Osteoblast (primary cell): ENCODE measurements around the gene SH2D2A. TPM values are rescaled to one million over a fixed set of nuclear protein-coding genes. Genes with fewer than 3 reads are reported as not detected.

Experiments used
- DNase-seq: peaks from one replicate; pipeline ENCODE4 v3.0.0; 2011; ENCODE audit warnings: low spot score, mixed read lengths; ENCODE audit not compliant: insufficient read length; ENCODE audit errors: missing footprints
- H2AFZ ChIP-seq: 2 replicates; pipeline ENCODE4 v1.6.0; 2011; ENCODE audit warnings: mild to moderate bottlenecking, low read length
- H3K27ac ChIP-seq: 2 replicates; pipeline ENCODE4 v1.5.1; 2011; ENCODE audit warnings: mild to moderate bottlenecking, low read depth, low read length, moderate library complexity
- H3K27me3 ChIP-seq: 2 replicates; pipeline ENCODE4 v1.6.0; 2012; ENCODE audit warnings: mild to moderate bottlenecking, control low read depth, inconsistent platforms, low read length, moderate library complexity; ENCODE audit not compliant: insufficient read depth
- H3K36me3 ChIP-seq: 2 replicates; pipeline ENCODE4 v1.5.1; 2011; ENCODE audit warnings: mild to moderate bottlenecking, low read length, control low read depth, moderate library complexity; ENCODE audit not compliant: insufficient read depth
- H3K4me1 ChIP-seq: 2 replicates; pipeline ENCODE4 v1.5.1; 2011; ENCODE audit warnings: mild to moderate bottlenecking, low read length, control low read depth, moderate library complexity; ENCODE audit not compliant: insufficient read depth
- H3K4me2 ChIP-seq: 2 replicates; pipeline ENCODE4 v1.6.0; 2011; ENCODE audit warnings: mild to moderate bottlenecking, low read length; ENCODE audit not compliant: insufficient read depth
- H3K4me3 ChIP-seq: fragments of 200-600 bp; sonication (generic); 3 replicates; pipeline ENCODE4 v1.5.1; 2012; ENCODE audit warnings: mild to moderate bottlenecking, low read length, inconsistent platforms; ENCODE audit not compliant: insufficient read depth
- H3K79me2 ChIP-seq: 2 replicates; pipeline ENCODE4 v1.6.0; 2012; ENCODE audit warnings: mild to moderate bottlenecking, low read length, control low read depth, inconsistent platforms; ENCODE audit not compliant: insufficient read depth
- H3K9me3 ChIP-seq: 2 replicates; pipeline ENCODE4 v1.5.1; 2011; ENCODE audit warnings: low read depth, low read length, control low read depth
- H4K20me1 ChIP-seq: 2 replicates; pipeline ENCODE4 v1.6.0; 2012; ENCODE audit warnings: mild to moderate bottlenecking, low read length, control low read depth; ENCODE audit not compliant: insufficient read depth
- total RNA-seq: library from RNA; depleted of rRNA; stranded (reverse); fragments of >200 nt; gene quantifications from 2 replicates; pipeline ENCODE4 v1.2.3, GENCODE V29; 2012
- TF ChIP-seq, protein P1 (sequence below): IDR thresholded peaks from 2 replicates; pipeline ENCODE4 v1.5.1; 2011; ENCODE audit warnings: mild to moderate bottlenecking, low read depth, low read length, moderate library complexity; ENCODE audit errors: extremely low read depth

Gene SH2D2A
- total RNA-seq, 1 donor: 0.36 TPM

DNA sequence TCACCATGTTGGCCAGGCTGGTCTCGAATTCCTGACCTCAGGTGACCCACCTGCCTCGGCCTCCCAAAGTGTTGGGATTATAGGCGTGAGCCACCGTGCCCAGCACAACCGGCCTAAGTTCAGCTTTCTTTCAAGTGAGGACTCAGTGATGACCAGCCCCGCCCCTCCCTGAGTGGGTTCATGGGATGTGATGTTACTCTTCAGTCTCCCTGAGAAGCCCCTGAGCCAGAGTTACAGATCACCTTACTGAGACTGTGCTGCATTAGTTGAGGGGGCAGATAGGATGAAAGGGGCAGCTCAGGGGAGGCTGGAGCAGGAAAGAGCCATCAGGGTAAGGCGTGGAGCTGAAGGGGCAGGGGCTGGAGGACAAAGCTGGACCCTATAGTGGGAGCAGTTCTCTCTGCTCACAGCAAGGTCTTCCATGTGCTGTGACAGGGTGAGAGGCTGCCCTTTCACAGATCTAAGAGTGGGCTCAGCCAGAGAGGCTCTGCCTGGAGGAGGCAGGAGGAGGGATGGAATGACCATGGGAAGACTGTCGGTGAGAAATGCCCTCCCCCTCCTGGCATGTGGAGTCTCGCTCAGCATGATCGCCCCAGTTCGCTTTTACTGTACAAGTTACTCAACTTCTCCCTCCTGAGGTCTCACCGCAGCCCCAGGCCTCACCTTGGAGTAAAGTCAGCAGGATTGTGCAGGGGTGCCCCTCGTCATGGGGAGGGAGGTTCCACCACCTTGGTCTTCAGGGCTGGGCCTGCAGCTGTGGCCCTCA lies 13.4 kb downstream of the SH2D2A start:
- peaks cover 28% of the 10 kb centered on the region for H3K4me1 ChIP-seq
- H3K4me2 ChIP-seq: no peak overlapping the region
- peaks cover 9% of the 10 kb centered on the region for H4K20me1 ChIP-seq
- no peak overlapping the region for H3K4me3 ChIP-seq
- TF ChIP-seq, protein P1, sequence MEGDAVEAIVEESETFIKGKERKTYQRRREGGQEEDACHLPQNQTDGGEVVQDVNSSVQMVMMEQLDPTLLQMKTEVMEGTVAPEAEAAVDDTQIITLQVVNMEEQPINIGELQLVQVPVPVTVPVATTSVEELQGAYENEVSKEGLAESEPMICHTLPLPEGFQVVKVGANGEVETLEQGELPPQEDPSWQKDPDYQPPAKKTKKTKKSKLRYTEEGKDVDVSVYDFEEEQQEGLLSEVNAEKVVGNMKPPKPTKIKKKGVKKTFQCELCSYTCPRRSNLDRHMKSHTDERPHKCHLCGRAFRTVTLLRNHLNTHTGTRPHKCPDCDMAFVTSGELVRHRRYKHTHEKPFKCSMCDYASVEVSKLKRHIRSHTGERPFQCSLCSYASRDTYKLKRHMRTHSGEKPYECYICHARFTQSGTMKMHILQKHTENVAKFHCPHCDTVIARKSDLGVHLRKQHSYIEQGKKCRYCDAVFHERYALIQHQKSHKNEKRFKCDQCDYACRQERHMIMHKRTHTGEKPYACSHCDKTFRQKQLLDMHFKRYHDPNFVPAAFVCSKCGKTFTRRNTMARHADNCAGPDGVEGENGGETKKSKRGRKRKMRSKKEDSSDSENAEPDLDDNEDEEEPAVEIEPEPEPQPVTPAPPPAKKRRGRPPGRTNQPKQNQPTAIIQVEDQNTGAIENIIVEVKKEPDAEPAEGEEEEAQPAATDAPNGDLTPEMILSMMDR: no peak
- H2AFZ ChIP-seq: no peak overlapping the region
- no peaks in the 10 kb centered on the region for H3K27me3 ChIP-seq
- peaks cover 23% of the 10 kb centered on the region for H3K36me3 ChIP-seq
- H3K27ac ChIP-seq: no peak overlapping the region
- H3K79me2 ChIP-seq: no peaks in the 10 kb centered on the region
- H3K9me3 ChIP-seq: no peaks in the 10 kb centered on the region
- DNase-seq: no peak

DNA sequence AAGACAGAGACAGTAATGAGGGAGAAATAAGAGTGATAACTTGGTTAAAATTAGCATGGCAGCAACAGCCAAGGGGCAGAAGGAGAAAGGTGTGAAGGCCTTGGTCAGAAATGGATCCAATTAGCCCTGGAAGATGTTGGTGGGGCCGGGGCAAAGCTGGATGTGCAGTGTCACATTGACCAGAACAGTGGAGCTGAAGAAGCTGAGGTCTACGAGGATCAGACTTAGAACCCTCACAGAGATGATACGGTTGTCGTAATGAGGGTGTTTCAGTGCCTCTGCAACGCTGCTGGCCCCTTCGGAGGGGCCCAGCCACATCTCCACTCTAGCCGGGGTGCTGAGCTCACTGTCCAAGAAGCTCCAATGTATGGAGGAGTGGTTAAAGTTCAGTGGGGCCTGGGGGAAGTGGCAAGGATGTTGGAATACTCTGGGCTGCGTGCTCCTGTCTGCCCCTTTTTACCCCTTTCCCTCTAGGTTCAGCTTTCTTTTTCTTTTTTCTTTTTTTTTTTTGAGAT lies 14.2 kb downstream of the SH2D2A start:
- Histone ChIP-seq H3K4me2 (no peak overlapping the region), H3K9me3 (no peaks in the 10 kb centered on the region), H4K20me1 (peaks cover 15% of the 10 kb centered on the region), H3K27ac (no peak overlapping the region), H3K79me2 (no peaks in the 10 kb centered on the region), H3K36me3 (peaks cover 31% of the 10 kb centered on the region), H3K4me3 (no peak overlapping the region), H3K4me1 (peaks cover 31% of the 10 kb centered on the region), H2AFZ (no peak overlapping the region), H3K27me3 (no peaks in the 10 kb centered on the region)
- TF ChIP-seq, protein P1: no peak
- DNase-seq: no peak

DNA sequence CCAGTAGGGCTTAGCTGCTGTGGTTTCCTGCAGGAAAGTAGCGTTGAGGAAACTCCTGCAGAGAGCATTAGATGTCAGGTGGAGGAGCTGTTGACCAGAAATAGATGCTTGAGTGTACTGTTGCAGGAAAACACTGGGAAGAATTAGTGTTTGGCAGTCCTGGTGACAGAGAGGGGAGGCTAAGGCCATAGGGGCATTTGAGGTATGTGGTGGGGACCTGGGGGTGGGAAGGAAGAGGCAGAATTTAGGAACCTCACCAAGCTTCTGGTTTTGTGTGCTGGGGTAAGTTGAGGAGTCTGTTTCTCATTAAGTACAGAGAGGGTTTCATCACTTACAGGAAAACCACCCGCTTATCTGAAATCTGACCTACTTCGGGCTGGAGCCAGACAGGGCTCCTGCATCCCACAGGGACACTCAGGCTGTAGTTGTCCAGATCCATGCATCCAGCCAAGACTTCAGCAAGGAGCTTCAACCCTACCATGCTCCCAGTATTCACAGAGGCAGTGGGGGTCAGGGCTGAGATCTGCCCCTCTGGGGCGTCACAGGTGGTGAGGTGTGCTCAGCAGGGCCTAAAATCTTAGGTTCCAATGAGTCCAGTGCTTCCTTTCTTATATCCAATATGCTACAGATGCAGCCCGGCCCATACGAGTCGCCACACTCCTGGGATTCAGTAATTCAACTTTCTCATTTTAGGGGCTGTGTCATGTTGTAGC lies 15.1 kb downstream of the SH2D2A start:
- peaks cover 39% of the 10 kb centered on the region for H3K36me3 ChIP-seq

More for the DNA sequence above, 15.1 kb downstream of the SH2D2A start:
- Histone ChIP-seq H3K4me2 (no peak overlapping the region), H3K79me2 (no peaks in the 10 kb centered on the region), H2AFZ (no peak overlapping the region), H3K27me3 (no peaks in the 10 kb centered on the region), H3K9me3 (no peaks in the 10 kb centered on the region), H3K27ac (peak overlapping the region; percentile 20), H3K4me3 (no peak overlapping the region), H4K20me1 (peaks cover 15% of the 10 kb centered on the region), H3K4me1 (peaks cover 29% of the 10 kb centered on the region)
- DNase-seq: no peak
- TF ChIP-seq, protein P1: peak; percentile 47
